ENCODE data around the gene ADGRL2.

GRCh38 chr1:81806432-81806770 lies 5.7 kb downstream of the ADGRL2 start:
- TF ChIP-seq EZH2 (IDR thresholded peaks at IDR 0.05; ENCODE audit: borderline replicate concordance, low read depth, low read length, severe bottlenecking) (no peak), CTCF (IDR thresholded peaks at IDR 0.05; ENCODE audit: borderline replicate concordance, extremely low read depth, low read length, poor library complexity, severe bottlenecking) (no peak)

Data from DND-41 (cell line).